Posterior cingulate gyrus (tissue), 11 donors: ENCODE results near the gene SRPK2.
"Not testable (repeated sequence)": the region's sequence is repeated elsewhere in the genome, so short reads cannot be mapped to it uniquely, and the experiment has no call there.

Experiments used
- DNase-seq, 10 donors: peaks; one replicate each; pipeline versions ENCODE4 v3.0.0 to v3.0.0-alpha.2; 2020 to 2021; ENCODE audit warnings: mixed read lengths in 3 of 10
- intact Hi-C: fragments of 100-400 bp; cut with DNase I; formaldehyde crosslinking; loops from one replicate; pipeline ENCODE4 v1.15.1; 2023

Gene SRPK2

DNA sequence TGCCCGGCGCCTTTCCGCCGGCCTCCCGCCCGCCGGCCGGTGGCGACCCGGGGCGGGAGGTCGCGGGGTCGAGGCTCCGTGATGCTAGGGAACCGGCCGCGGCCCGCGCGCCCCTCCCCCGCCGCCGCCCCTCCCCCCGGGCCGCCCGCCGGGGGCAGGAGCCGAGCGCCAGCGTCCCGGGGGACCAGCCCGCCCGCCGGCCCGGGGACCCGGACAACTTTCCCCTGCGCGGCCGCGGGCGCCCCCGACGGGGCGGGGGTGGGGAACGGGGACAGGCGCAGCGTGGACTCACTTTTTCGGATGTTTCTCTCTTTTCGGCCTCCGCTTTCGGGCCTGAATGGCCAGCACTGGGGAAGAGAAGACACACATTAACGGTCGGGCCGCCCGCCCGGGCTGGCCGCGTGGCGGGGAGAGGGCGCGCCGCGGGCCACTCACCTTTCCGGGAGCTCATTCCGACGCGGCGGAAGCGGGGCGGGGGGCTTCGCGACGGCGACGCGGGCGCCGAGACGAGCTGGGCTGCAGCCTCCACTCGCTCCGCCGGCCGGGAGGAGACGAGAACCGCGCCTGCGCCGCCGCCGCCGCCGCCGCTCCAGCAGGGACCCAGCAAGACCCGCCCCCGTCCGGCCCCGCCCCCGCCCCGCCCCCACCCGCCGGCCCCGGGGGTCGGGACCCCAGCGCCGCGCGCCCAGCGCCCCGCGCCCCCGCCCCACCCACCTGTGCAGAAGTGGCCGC lies at the start of gene SRPK2:
TSS of gene SRPK2 (minus strand) at position 566 of the 732 bp plus-strand sequence.
- peak; percentile 71 to 97 (median 80) for DNase-seq
- intact Hi-C loops, result loop anchor here (5.0 kb wide), 1 partner anchor 376 kb away; the partner anchor contains the start of gene KMT2E

DNA sequence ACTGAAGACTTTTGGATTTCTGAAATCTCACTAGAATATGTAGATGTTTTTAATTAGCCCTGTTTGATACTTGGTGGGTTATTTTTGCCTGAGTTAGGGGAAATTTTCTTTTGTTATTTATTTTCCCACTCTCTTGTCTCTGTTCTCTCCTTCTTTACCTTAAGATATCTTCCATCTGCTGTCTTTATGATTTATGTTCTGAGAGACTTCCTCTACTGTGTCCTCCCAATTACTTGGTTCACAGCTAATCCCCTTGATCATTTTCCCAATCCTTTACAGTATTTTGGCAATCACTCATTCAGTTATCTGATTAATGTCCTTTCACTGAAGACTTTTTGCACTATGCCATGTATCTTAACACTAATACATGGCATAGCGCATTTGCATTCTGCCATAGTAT lies 49.5 kb upstream of the SRPK2 start:
- intact Hi-C loops, result no loop called here
- DNase-seq, result no peak

DNA sequence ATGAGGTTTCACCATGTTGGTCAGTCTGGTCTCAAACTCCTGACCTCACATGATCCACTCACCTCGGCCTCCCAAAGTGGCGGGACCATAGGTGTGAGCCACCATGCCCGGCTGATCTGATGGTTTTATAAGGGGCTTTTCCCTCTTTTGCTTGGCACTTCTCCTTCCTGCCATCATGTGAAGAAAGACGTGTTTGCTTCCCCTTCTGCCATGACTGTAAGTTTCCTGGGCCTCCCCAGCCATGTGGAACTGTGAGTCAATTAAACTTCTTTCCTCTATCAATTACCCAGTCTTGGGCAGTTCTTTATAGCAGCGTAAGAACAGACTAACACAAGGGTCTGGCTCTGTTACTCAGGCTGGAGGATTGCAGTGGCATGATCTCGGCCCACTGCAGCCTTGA lies 48.6 kb upstream of the SRPK2 start:
- intact Hi-C loops, DNase-seq: not testable (repeated sequence)

DNA sequence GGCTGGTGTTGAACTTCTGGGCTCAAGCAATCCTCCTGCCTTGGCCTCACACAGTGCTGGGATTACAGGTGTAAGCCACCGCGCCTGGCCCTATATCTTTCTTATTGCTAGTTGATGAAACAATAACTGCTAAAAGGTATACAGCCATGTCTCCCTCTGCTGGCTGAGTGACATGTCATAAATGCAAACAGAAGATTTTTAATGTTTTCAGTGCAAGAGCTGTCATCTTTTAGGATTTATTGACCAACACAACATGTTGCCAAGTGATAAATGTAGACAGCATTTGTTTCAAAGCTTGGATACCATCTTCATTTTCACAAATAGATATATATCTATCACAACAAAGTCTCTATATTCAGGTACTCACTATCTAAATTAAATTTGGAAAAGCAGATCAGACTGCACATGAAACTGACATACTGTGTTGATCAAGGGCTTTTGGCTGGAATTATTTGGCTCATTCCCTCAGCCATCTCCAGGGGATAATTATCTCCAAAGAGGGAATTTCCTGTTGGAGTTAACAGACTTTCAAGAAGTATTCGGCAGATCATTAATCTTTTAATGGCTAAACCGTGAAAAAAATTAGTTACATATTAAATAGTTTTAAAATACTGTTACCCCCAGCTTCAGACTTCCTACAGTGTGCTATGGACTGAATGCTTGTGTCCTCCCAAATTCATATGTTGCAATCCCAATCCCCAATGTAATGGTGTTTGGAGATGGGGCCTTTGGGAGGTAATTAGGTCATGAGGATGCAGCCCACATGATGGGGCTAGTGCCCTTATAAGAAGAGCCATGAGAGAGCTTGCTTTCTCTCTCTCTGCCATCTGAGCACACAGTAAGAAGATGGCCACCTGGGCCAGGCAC lies 41.3 kb upstream of the SRPK2 start:
- DNase-seq, result peak in 2 of 10 donors; percentile 4 to 26
- intact Hi-C loops, result no loop called here

DNA sequence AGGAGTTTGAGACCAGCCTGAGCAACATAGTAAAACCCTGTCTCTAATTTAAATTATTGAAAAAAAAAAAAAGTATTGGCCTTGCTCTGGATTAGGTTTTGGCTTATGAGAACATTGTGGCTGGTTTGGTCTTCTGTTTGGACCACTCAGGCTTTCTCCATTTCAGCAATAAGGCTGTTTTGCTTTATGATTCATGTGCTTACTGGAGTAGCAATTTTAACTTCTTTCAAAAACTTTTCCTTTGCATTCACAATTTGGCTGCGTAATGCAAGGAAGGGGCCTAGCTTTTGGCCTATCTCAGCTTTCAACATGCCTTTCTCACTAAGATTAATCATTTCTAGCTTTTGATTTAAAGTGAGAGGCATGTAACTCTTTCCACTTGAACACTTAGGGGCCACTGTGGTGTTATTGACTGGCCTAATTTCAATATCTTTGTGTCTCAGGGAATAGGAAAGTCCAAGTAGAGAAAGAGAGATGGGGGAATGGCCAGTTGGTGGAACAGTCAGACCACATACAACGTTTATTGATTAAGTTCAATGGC lies 38.0 kb upstream of the SRPK2 start:
- no peak for DNase-seq
- intact Hi-C loops, result no loop called here

DNA sequence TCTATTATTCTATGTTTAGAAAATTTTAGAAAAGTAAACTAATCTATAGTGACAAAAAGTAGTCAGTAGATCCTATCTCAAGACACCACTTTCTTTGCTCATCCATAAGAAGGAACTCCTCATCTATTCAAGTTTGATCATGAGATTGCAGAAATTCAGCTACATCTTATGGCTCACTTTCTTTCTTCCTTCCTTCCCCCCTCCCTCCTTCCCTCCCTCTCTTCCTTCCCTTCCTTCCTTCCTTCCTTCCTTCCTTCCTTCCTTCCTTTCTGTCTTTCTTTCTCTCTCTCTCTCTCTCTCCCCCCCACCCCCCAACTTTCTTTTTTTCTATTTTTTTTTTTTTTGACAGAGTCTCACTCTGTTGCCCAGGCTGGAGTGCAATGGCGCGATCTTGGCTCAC lies 35.3 kb upstream of the SRPK2 start:
- intact Hi-C loops, result no loop called here
- DNase-seq, result no peak

DNA sequence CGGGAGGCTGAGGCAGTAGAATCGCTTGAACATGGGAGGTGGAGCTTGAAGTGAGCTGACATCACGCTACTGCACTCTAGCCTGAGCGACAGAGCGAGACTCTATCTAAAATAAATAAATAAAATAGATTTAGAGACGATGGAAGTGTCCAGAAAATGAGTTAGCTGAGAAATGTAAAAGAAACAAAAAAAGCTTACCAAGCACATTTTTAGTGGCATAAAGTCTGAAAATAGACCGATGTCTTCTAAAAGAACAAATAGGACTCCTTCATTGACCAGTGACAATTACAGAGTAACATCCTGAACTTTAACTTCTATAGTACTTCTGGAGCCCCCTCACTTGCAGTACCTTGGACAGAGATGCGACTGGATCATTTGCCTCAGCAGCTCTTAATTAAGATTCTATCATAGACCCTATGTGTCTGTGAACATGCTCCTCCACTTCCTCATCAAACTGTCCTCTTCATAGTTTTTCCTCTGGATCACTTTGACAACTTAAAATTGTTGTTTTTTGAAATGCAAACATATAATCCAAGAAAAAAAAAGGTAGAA lies 25.2 kb upstream of the SRPK2 start:
- intact Hi-C loops, result no loop called here
- no peak for DNase-seq

DNA sequence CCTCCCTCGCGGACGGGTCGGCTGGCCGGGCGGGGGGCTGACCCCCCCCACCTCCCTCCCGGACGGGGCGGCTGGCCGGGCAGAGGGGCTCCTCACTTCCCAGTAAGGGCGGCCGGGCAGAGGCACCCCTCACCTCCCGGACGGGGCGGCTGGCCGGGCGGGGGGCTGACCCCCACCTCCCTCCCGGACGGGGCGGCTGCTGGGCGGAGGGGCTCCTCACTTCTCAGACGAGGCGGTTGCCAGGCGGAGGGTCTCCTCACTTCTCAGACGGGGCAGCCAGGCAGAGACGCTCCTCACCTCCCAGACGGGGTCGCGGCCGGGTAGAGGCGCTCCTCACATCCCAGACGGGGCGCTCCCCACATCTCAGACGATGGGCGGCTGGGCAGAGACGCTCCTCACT lies 22.1 kb upstream of the SRPK2 start:
- intact Hi-C loops, result not testable (repeated sequence)
- DNase-seq, result peak in 2 of 10 donors; percentile 25 to 73

DNA sequence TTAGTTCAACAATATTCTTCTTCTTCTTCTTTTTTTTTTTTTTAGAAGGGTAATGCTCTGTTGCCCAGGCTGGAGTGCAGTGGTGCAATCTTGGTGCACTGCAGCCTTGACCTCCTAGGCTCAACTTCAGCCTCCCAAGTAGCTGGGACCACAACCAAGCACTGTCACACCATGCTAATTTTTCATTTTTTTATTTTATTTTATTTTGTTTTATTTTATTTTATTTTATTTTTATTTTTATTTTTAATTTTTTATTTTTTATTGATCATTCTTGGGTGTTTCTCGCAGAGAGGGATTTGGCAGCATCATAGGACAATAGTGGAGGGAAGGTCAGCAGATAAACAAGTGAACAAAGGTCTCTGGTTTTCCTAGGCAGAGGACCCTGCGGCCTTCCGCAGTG lies 21.1 kb upstream of the SRPK2 start:
- DNase-seq, result not testable (repeated sequence)

DNA sequence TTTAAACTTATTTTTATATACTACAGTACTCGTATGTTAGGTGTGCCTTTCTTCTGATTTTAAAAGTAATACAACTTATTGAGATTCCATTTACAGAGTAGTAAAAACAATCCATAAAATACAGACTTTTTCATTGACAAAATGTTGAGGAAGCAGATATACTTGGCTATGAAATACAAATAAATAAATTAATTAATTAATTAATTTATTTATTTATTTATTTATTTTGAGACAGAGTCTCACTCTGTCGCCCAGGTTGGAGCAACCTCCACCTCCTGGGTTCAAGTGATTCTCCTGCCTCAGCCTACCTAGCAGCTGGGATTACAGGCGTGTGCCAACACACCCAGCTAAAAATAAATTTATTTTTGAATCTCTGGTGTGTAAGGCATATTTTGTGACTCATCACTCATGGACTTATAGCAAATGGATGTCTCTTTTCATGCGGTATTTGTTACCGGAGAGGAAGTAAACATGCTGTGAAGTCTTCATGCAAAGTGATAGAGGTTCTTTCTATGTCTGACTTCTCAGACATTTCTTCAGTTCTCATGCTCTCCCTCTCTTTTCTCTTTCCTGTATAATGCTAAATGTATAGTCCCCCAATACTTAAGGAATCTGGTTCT lies 20.2 kb upstream of the SRPK2 start:
- DNase-seq, result no peak
- intact Hi-C loops, result no loop called here

More for the DNA sequence above, 21.1 kb upstream of the SRPK2 start:
- intact Hi-C loops, result not testable (repeated sequence)

DNA sequence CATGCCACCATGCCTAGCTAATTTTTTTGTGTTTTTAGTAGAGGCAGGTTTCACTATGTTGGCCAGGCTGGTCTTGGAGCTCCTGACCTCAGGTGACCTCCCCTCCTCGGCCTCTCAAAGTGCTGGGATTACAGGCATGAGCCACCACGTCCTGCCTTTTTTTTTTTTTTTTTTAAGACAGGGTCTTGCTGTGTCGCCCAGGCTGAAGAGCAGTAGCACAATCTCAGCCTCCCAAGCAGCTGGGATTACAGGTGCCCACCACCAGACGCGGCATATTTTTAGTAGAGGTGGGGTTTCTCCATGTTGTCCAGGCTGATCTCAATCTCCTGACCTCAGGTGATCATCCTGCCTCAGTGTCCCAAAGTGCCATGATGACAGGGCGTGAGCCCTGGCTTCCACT lies 14.4 kb upstream of the SRPK2 start:
- intact Hi-C loops, result loop anchor here (5.0 kb wide), 2 partner anchors 84 to 184 kb away; no protein-coding TSS in a partner anchor
- no peak for DNase-seq

DNA sequence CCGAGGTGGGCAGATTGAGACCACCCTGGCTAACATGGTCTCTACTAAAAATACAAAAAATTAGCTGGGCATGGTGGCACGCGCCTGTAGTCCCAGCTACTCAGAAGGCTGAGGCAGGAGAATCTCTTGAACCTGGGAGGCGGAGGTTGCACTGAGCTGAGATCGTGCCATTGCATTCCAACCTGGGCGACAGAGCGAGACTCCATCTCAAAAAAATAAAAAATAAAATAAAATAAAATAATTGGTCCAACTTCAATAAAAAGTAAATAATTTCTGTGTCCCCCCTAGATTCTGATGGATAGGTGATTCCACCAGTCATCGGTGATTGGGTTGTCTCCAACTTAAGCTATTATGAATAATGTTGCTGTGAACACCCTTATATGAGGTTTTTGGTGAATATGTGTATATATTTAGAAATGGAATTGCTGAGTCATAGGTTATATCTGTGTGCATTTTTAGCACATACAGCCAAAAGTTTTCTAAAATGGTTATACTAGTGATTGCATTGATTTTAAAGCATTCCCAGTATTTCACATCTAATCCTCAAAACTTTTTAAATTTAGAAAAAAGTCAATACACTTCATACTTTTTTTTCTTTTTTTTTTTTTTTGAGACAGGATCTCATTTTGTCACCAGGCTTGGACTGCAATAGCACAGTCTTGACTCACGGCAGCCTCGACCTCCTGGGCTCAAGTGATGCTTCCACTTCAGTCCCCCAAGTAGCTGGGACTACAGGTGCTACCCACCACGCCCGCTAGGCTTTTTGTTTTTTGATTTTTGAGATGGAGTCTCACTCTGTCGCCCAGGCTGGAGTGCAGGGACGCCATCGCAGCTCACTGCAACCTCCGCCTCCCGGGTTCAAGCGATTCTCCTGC lies 13.7 kb upstream of the SRPK2 start:
- DNase-seq, result no peak
- intact Hi-C loops, result loop anchor here (5.0 kb wide), 2 partner anchors 85 to 185 kb away; no protein-coding TSS in a partner anchor

DNA sequence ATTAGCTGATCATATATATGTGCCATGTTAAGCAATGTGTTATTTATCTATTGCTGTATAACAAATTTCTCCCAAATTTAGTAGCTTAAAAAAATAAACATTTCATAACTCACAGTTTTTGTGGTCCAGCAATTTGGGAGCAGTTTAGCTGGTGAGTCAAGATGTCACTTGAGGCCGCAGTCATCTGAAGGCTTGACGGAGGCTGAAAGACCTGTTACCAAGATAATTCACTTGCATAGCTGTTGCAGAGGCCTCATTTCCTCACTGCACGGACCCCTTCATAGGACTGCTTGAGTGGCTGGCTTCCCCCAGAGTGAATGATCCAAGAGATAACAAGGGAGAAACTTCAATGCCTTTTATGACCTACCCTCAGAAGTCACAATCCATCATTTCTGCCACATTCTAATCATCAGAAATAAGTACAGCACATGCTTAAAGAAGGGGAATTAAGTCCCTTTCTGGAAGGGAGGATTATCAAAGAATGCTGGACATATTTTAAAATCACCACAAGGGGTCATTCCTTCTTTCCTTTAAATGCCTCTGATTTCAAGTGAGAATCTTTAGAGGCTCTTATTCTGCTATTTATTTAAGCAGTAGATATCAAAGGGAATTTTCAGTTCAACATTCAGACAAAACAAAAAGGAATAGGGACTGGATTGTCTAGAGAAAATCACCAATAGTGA lies 10.5 kb upstream of the SRPK2 start:
- DNase-seq, result no peak
- intact Hi-C loops, result no loop called here

DNA sequence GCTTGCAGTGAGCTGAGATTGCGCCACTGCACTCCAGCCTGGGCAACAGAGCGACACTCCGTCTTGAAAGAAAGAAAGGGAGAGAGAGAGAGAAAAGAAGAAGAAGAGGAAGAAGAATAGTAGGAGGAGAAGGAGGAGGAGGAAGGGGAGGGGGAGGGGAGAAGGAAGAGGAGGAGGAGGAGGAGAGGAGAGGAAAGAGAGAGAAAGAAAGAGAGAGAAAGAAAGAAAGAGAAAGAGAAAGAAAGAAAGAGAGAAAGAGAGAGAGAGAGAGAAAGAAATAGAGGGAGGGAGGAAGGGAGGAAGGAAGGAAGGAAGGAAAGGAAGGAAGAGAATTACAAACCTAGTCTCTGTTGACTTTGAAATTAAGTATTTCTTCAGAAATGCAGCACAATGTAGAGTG lies 7.8 kb upstream of the SRPK2 start:
- intact Hi-C loops, result no loop called here
- no peak for DNase-seq

DNA sequence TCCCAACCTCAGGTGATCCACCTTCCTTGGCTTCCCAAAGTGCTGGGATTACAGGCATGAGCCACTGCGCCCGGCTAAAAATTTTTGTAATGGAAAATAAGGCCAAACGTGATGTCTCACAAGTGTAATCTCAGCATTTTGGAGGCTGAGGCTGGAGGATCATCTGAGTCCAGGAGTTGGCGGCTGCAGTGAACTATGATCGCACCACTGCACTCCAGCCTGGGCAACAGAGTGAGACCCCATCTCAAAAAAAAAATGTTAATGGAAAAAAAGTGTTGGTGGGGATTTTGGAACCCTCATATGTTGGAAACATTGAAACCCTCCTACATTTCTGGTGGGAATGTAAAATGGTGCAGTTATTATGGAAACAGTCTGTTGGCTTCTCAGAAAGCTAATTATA lies 2.7 kb upstream of the SRPK2 start:
- no peak for DNase-seq
- intact Hi-C loops, result no loop called here

DNA sequence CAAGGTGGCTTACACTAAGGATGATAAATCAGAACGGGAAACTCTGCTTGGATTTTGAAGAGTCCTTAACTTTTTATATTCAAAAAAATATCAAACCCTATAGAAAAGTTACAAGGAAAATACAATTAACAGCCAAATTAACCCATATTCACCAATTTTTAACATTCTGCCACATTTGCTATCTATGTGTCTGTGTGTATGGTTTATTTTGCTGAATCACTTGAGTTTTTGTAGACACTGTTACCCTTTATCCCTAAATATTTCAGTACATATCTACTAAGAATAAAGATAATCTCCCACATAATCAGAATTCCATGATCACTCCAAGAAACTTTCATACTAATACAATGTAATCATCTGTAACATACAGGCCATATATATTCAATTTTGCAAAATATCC lies 1.2 kb upstream of the SRPK2 start:
- DNase-seq, result no peak
- intact Hi-C loops, result loop anchor here (5.0 kb wide), 1 partner anchor 378 kb away; the partner anchor contains the start of gene KMT2E

DNA sequence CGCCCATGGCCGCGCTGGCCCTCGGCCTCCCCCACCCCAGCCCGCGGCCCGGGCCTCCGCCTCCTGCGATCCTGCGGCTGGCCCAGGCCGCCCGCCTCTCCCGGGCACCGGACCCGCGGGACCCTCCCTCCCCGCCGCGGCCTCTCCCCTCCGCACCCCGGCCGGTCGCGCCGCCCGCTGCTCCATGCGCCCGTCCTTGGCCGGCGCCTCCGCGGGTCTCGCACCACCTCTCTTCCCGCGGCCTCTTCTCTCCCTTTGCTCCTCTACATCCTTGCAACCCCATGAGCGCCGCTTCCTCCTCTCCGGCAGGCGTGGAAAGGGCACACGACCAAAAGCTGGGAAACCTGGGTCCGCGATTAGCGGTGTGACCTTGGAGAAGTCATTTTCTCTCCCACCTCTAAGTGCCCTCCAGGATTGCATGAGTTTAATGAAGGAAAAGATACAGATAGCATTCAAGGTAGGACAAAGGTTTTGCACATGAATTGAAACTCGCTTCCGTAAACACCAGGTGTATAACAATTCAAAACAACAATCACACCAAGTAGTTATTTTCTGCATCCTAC lies 448 bp upstream of the SRPK2 start:
- DNase-seq, result peak; percentile 17 to 89 (median 32)
- intact Hi-C loops, result loop anchor here (5.0 kb wide), 1 partner anchor 377 kb away; the partner anchor contains the start of gene KMT2E
